ENCODE results near the gene KIF3B.

KIF3B gene

GRCh38 chr20:32235331-32236047 lies 42.0 kb upstream of the KIF3B start:
- H3K4me1 ChIP-seq (ENCODE audit: insufficient read depth, low read length, severe bottlenecking): peaks cover 11% of the 10 kb centered on the region
- H2AFZ ChIP-seq (ENCODE audit: low read length): no peak overlapping the region
- H3K9ac ChIP-seq (ENCODE audit: low read length): no peak overlapping the region
- H3K9me3 ChIP-seq (ENCODE audit: low read length): no peaks in the 10 kb centered on the region
- H3F3A ChIP-seq (ENCODE audit: insufficient read depth, low read length): no peaks in the 10 kb centered on the region
- no peak for TF ChIP-seq CTCF (IDR thresholded peaks at IDR 0.05; ENCODE audit: low read length)
- TF ChIP-seq EZH2 (IDR thresholded peaks at IDR 0.05; ENCODE audit: borderline replicate concordance, low read length): no peak
- no peaks in the 10 kb centered on the region for H3K79me2 ChIP-seq (ENCODE audit: insufficient read depth, low read length)
- no peak overlapping the region for H3K27ac ChIP-seq (ENCODE audit: low read depth, low read length, poor library complexity, severe bottlenecking)
- H3K4me2 ChIP-seq (ENCODE audit: low read length): no peak overlapping the region
- no peaks in the 10 kb centered on the region for H3K9me2 ChIP-seq (ENCODE audit: low read depth, low read length)
- no peaks in the 10 kb centered on the region for H3K27me3 ChIP-seq (ENCODE audit: insufficient read depth, low read length)
- H3K4me3 ChIP-seq (ENCODE audit: low read depth, low read length, poor library complexity, severe bottlenecking): no peak overlapping the region
- H3K36me3 ChIP-seq (ENCODE audit: insufficient read depth, low read length): peaks cover 63% of the 10 kb centered on the region
- H4K20me1 ChIP-seq (ENCODE audit: insufficient read depth, low read length): no peaks in the 10 kb centered on the region

- Histone ChIP-seq H3K9ac (ENCODE audit: low read length) (no peak overlapping the region), H3K9me2 (ENCODE audit: low read depth, low read length) (no peaks in the 10 kb centered on the region), H3K9me3 (ENCODE audit: low read length) (no peaks in the 10 kb centered on the region), H3K79me2 (ENCODE audit: insufficient read depth, low read length) (no peaks in the 10 kb centered on the region), H4K20me1 (ENCODE audit: insufficient read depth, low read length) (no peaks in the 10 kb centered on the region), H3K36me3 (ENCODE audit: insufficient read depth, low read length) (peaks cover 57% of the 10 kb centered on the region), H3K4me1 (ENCODE audit: insufficient read depth, low read length, severe bottlenecking) (peaks cover 11% of the 10 kb centered on the region), H3F3A (ENCODE audit: insufficient read depth, low read length) (no peaks in the 10 kb centered on the region), H3K4me2 (ENCODE audit: low read length) (no peak overlapping the region), H3K4me3 (ENCODE audit: low read depth, low read length, poor library complexity, severe bottlenecking) (no peak overlapping the region), H2AFZ (ENCODE audit: low read length) (no peak overlapping the region), H3K27me3 (ENCODE audit: insufficient read depth, low read length) (no peaks in the 10 kb centered on the region), H3K27ac (ENCODE audit: low read depth, low read length, poor library complexity, severe bottlenecking) (no peak overlapping the region)
- TF ChIP-seq CTCF (IDR thresholded peaks at IDR 0.05; ENCODE audit: low read length): no peak
- TF ChIP-seq EZH2 (IDR thresholded peaks at IDR 0.05; ENCODE audit: borderline replicate concordance, low read length): no peak
Measured at GRCh38 chr20:32236048-32236533, 41.4 kb upstream of the KIF3B start.

GRCh38 chr20:32236819-32237218 lies 40.6 kb upstream of the KIF3B start:
- H3K36me3 ChIP-seq (ENCODE audit: insufficient read depth, low read length): peaks cover 50% of the 10 kb centered on the region
- no peaks in the 10 kb centered on the region for H3K9me3 ChIP-seq (ENCODE audit: low read length)
- H3F3A ChIP-seq (ENCODE audit: insufficient read depth, low read length): no peaks in the 10 kb centered on the region
- H3K27ac ChIP-seq (ENCODE audit: low read depth, low read length, poor library complexity, severe bottlenecking): no peak overlapping the region
- TF ChIP-seq CTCF (IDR thresholded peaks at IDR 0.05; ENCODE audit: low read length) (no peak), EZH2 (IDR thresholded peaks at IDR 0.05; ENCODE audit: borderline replicate concordance, low read length) (no peak)
- no peaks in the 10 kb centered on the region for H3K79me2 ChIP-seq (ENCODE audit: insufficient read depth, low read length)
- H3K9me2 ChIP-seq (ENCODE audit: low read depth, low read length): no peaks in the 10 kb centered on the region
- H3K4me1 ChIP-seq (ENCODE audit: insufficient read depth, low read length, severe bottlenecking): peaks cover 6% of the 10 kb centered on the region
- no peak overlapping the region for H2AFZ ChIP-seq (ENCODE audit: low read length)
- H4K20me1 ChIP-seq (ENCODE audit: insufficient read depth, low read length): no peaks in the 10 kb centered on the region
- no peak overlapping the region for H3K9ac ChIP-seq (ENCODE audit: low read length)
- no peaks in the 10 kb centered on the region for H3K27me3 ChIP-seq (ENCODE audit: insufficient read depth, low read length)
- H3K4me3 ChIP-seq (ENCODE audit: low read depth, low read length, poor library complexity, severe bottlenecking): no peak overlapping the region
- no peak overlapping the region for H3K4me2 ChIP-seq (ENCODE audit: low read length)
